Mesendoderm (in vitro differentiated cells): Measurements from ENCODE around the gene SLC25A10.

Experiments
- DNase-seq: peaks from one replicate; pipeline ENCODE4 v3.0.0; 2013
- H2AK5ac ChIP-seq: 2 replicates; pipeline ENCODE4 v1.6.1; 2013; ENCODE audit warnings: low read length, inconsistent platforms
- H2BK120ac ChIP-seq: 2 replicates; pipeline ENCODE4 v1.6.1; 2013; ENCODE audit warnings: low read depth, mild to moderate bottlenecking, low read length, moderate library complexity, mixed read lengths
- H2BK15ac ChIP-seq: replicated peaks from 2 replicates; pipeline ENCODE4 v1.6.1; 2013; ENCODE audit warnings: low read depth, mild to moderate bottlenecking, moderate library complexity
- H2BK5ac ChIP-seq: 2 replicates; pipeline ENCODE4 v1.6.1; 2013; ENCODE audit warnings: low read length, inconsistent platforms
- H3K18ac ChIP-seq: 2 replicates; pipeline ENCODE4 v1.6.1; 2013; ENCODE audit warnings: mild to moderate bottlenecking, low read length, mixed read lengths
- H3K23ac ChIP-seq: one replicate; pipeline ENCODE4 v1.6.1; 2013; ENCODE audit warnings: low read length
- H3K27ac ChIP-seq: 2 replicates; pipeline ENCODE4 v1.5.1; 2013; ENCODE audit warnings: low read depth, mild to moderate bottlenecking, inconsistent platforms, low read length, moderate library complexity
- H3K27me3 ChIP-seq: 2 replicates; pipeline ENCODE4 v1.6.1; 2013; ENCODE audit warnings: low read length, control low read depth, mild to moderate bottlenecking, inconsistent platforms; ENCODE audit not compliant: insufficient read depth, poor library complexity
- H3K36me3 ChIP-seq: 2 replicates; pipeline ENCODE4 v1.6.1; 2013; ENCODE audit warnings: low read length, inconsistent platforms; ENCODE audit not compliant: control insufficient read depth, insufficient read depth
- H3K4ac ChIP-seq: one replicate; pipeline ENCODE4 v1.6.1; 2013; ENCODE audit warnings: low read depth, mild to moderate bottlenecking, low read length, moderate library complexity
- H3K4me1 ChIP-seq: 2 replicates; pipeline ENCODE4 v1.6.1; 2013; ENCODE audit warnings: low read depth, low read length, inconsistent platforms; ENCODE audit not compliant: control insufficient read depth
- H3K4me2 ChIP-seq: 2 replicates; pipeline ENCODE4 v1.6.1; 2013; ENCODE audit warnings: low read length
- H3K4me3 ChIP-seq: 2 replicates; pipeline ENCODE4 v1.5.1; 2013; ENCODE audit warnings: mild to moderate bottlenecking, low read length
- H3K56ac ChIP-seq: one replicate; pipeline ENCODE4 v1.6.1; 2013; ENCODE audit warnings: low read length
- H3K79me1 ChIP-seq: 2 replicates; pipeline ENCODE4 v1.6.1; 2013; ENCODE audit warnings: low read length, inconsistent platforms
- H3K79me2 ChIP-seq: 2 replicates; pipeline ENCODE4 v1.6.1; 2013; ENCODE audit warnings: mild to moderate bottlenecking, low read length; ENCODE audit not compliant: control insufficient read depth, insufficient read depth
- H3K9ac ChIP-seq: 2 replicates; pipeline ENCODE4 v1.6.1; 2013; ENCODE audit warnings: low read length, inconsistent platforms
- H4K5ac ChIP-seq: one replicate; pipeline ENCODE4 v1.6.1; 2013; ENCODE audit warnings: low read length
- H4K8ac ChIP-seq: one replicate; pipeline ENCODE4 v1.6.1; 2013; ENCODE audit warnings: low read depth, mild to moderate bottlenecking, control low read depth, low read length, moderate library complexity
- WGBS: extraction: QIAGEN DNeasy Blood & Tissue Kit; methylation state at CpG from one replicate; pipeline ENCODE4 v1.1.7; 2013; ENCODE audit warnings: low lambda C conversion rate, missing lambda C conversion rate; ENCODE audit not compliant: insufficient coverage; ENCODE audit errors: extremely low coverage; 5-methylcytosine and 5-hydroxymethylcytosine counted together

Gene SLC25A10

DNA sequence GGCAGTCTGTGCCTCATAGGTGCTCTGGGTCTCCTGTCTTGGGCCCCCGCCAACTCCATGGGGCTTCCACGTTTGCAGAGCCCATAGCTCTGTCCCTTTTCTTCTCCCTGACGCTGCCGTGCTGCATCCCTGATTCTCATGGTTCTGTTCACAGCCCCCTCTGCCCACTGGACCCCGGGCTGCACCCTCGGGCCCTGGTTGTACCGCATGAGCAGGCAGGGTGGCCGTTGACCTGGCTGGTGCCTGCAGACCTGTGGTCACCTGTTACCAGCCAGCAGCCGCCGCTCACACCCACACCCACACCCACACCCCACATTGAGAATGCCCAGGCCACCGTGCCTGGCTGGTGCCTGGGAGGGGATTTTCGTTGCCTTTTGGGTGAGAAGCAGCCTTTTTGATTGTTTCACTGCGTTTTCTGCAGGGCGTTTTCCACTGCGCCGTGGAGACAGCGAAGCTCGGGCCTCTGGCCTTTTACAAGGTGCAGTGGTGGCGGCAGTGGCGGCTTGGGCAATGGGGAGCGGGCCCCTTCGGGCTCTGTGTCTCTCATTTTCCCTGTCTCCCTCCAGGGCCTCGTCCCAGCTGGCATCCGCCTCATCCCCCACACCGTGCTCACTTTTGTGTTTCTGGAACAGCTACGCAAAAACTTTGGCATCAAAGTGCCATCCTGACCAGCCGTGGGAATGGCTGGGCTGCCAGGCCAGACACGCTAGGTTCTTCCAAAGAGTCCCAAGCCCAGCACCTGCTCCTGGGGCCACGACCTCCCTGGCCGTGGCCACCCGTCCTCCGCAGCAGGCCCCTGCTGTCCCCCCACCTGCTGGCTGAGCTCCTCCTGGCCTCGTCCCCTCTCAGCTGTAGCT, 7.6 kb downstream of the SLC25A10 start:
- Histone ChIP-seq H3K36me3 (no peaks in the 10 kb centered on the region), H3K56ac (no peak overlapping the region), H2BK5ac (no peak overlapping the region), H3K79me2 (no peaks in the 10 kb centered on the region), H2BK120ac (no peak overlapping the region), H4K8ac (no peak overlapping the region), H3K79me1 (no peaks in the 10 kb centered on the region), H3K9ac (no peak overlapping the region), H3K4me2 (no peak overlapping the region), H3K4me1 (no peaks in the 10 kb centered on the region), H3K23ac (no peak overlapping the region), H3K4ac (no peak overlapping the region), H3K4me3 (no peak overlapping the region), H3K18ac (no peak overlapping the region), H2AK5ac (no peak overlapping the region), H2BK15ac (no peak overlapping the region), H3K27ac (no peak overlapping the region), H4K5ac (no peak overlapping the region), H3K27me3 (no peaks in the 10 kb centered on the region)
- WGBS, result no CpG with 5 or more reads among the region's 33 CpGs
- DNase-seq, result no peak

DNA sequence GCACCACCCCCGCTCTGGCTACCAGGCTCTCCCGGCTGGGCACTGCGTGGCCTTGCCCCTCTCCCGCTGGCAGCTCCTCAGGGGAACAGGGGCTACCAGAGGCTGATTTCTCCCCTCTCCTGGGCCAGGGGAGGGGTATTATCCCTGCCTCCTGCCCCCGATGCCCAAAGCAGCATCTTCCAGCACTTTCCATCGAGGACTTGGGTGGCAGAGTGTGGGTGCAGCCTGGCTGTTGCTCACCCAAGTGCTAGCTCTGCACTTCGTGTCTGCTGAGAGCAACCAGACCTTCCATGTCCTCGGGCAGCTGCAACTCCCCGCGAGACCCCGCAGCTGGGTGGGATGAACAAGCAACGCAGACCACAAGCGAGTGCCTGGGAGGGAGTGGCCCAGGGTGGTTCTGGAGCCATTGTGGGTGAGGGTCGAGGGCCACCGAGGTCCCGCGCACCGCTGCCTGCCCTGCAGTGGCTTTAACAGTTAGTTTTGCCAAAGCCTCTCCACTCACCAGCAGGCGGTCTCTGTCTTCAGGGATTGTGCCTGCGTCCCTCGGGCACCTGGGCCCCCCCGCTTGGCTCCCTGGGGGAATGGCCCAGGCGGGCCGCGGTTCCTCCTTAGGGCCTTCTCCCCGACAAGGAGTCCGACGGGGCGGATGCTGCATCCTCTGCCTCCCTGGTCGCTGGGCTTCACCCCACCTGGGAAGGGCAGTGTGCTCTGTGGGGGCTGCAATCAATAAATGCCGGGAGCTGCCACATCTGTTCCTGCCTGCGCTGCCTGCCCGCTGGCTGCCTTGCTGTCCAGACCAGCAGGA, 8.4 kb downstream of the SLC25A10 start:
- no peaks in the 10 kb centered on the region for H3K79me2 ChIP-seq
- H3K4me3 ChIP-seq, result no peak overlapping the region
- no peak overlapping the region for H3K27ac ChIP-seq
- H2BK5ac ChIP-seq, result no peak overlapping the region
- H4K8ac ChIP-seq, result no peak overlapping the region
- H3K56ac ChIP-seq, result no peak overlapping the region
- no peak for DNase-seq
- H3K9ac ChIP-seq, result no peak overlapping the region
- H3K4ac ChIP-seq, result no peak overlapping the region
- H4K5ac ChIP-seq, result no peak overlapping the region
- no peak overlapping the region for H2BK15ac ChIP-seq
- H3K18ac ChIP-seq, result no peak overlapping the region
- WGBS, result no CpG with 5 or more reads among the region's 33 CpGs
- no peaks in the 10 kb centered on the region for H3K4me1 ChIP-seq
- H2AK5ac ChIP-seq, result no peak overlapping the region
- H3K36me3 ChIP-seq, result no peaks in the 10 kb centered on the region
- no peak overlapping the region for H2BK120ac ChIP-seq
- H3K79me1 ChIP-seq, result no peaks in the 10 kb centered on the region
- H3K4me2 ChIP-seq, result no peak overlapping the region
- H3K27me3 ChIP-seq, result no peaks in the 10 kb centered on the region
- no peak overlapping the region for H3K23ac ChIP-seq

DNA sequence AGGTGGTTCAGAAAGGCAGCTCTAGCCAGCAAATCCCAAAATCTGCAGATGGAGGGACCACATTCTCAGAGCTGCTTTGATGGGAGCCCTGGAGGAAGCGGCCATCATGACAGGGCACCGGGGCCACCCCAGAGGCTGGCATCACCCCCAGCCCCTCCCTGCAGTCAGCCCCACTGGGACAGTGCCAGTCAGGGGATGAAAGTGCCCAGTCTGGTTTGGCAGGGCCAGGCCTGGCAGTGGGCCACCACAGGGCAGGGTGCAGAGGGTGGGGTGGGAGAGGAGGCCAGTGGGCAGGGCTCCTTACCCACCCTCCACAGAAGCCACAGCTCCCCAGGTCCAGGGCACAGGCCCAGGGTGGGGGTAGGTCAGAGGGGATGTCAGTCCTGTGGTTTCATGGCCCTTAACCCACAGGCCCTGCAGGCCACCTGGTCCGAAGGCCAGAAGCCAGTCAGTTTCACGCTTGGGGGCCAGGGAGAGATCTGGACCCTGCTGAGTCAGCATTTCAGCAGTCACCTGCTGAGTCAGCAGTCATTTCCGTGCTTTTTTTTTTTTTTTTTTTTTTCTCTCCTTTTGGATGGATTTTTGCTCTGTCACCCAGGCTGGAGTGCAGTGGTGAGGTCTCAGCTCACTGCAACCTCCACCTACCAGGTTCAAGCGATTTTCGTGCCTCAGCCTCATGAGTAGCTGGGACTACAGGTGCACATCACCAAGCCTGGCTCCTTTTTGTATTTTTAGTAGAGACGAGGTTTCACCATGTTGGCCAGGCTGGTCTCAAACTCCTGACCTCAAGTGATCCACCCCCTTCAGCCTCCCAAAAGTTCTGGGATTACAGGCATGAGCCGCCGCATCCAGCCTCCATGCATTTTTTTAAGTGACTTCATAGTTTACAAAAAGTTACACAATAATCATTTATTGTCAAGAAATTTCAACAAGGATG, 10.4 kb downstream of the SLC25A10 start:
- H3K56ac ChIP-seq, result peak overlapping the region; percentile 7
- no CpG with 5 or more reads among the region's 10 CpGs for WGBS
- H3K9ac ChIP-seq, result no peak overlapping the region
- H2BK120ac ChIP-seq, result no peak overlapping the region
- no peaks in the 10 kb centered on the region for H3K79me2 ChIP-seq
- H3K4me1 ChIP-seq, result no peaks in the 10 kb centered on the region
- H3K27ac ChIP-seq, result no peak overlapping the region
- no peak overlapping the region for H4K8ac ChIP-seq
- H3K4me2 ChIP-seq, result no peak overlapping the region
- no peaks in the 10 kb centered on the region for H3K79me1 ChIP-seq
- H3K23ac ChIP-seq, result no peak overlapping the region
- H3K27me3 ChIP-seq, result no peaks in the 10 kb centered on the region
- H3K18ac ChIP-seq, result no peak overlapping the region
- H4K5ac ChIP-seq, result no peak overlapping the region
- no peaks in the 10 kb centered on the region for H3K36me3 ChIP-seq
- no peak overlapping the region for H2AK5ac ChIP-seq
- H3K4ac ChIP-seq, result no peak overlapping the region
- H2BK5ac ChIP-seq, result no peak overlapping the region
- no peak overlapping the region for H2BK15ac ChIP-seq
- no peak overlapping the region for H3K4me3 ChIP-seq
- no peak for DNase-seq

DNA sequence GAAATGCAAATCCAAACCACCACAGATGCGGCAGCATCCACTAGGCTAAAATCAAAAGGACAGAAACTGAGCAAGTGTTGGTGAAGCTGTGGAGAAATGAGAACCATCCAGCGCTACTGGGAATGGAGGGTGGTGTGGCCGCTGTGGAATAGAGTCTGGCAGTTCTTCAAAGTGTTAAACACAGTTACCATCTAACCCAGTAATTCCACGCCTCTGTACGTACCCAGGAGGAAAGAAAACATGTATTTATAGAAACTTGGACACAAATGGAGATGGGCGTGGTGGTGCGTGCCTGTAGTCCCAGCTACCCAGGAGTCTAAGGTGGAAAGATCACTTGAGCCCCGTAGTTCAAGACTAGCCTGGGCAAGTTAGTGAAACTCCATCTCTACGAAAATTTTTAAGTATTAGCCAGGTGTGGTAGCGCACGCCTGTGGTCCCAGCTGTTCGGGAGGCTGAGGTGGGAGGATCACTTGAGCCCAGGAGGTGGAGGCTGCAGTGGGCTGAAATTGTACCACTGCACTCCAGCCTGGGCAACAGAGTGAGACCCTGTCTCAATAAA, 11.6 kb downstream of the SLC25A10 start:
- H3K9ac ChIP-seq, result no peak overlapping the region
- no peak overlapping the region for H3K18ac ChIP-seq
- no peak for DNase-seq
- H2BK120ac ChIP-seq, result no peak overlapping the region
- no peak overlapping the region for H3K27ac ChIP-seq
- no CpG with 5 or more reads among the region's 12 CpGs for WGBS
- no peaks in the 10 kb centered on the region for H3K79me2 ChIP-seq
- no peak overlapping the region for H3K4ac ChIP-seq
- no peaks in the 10 kb centered on the region for H3K27me3 ChIP-seq
- H2BK5ac ChIP-seq, result no peak overlapping the region
- no peaks in the 10 kb centered on the region for H3K4me1 ChIP-seq
- H3K79me1 ChIP-seq, result no peaks in the 10 kb centered on the region
- H3K23ac ChIP-seq, result no peak overlapping the region
- H2BK15ac ChIP-seq, result no peak overlapping the region
- no peak overlapping the region for H3K56ac ChIP-seq
- no peak overlapping the region for H2AK5ac ChIP-seq
- no peak overlapping the region for H4K8ac ChIP-seq
- H4K5ac ChIP-seq, result no peak overlapping the region
- no peak overlapping the region for H3K4me3 ChIP-seq
- no peak overlapping the region for H3K4me2 ChIP-seq
- H3K36me3 ChIP-seq, result no peaks in the 10 kb centered on the region

DNA sequence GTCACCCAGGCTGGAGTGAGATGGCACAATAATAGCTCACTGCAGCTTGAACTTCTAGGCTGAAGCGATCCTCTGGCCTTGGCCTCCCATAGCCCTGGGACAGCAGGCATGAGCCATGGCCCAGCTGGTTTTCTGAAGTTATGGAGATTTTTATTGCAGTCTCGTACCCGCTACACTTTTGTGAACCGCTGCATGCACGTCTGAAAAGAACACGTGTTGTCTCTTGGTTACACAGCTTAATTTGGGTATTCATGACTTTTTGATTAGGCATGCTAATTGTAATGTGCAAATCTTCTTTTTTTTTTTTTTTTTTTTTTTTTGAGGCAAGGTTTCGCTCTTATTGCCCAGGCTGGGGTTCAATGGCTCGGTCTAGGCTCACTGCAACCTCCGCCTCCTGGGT, 13.4 kb downstream of the SLC25A10 start:
- no CpG with 5 or more reads among the region's 9 CpGs for WGBS
- Histone ChIP-seq H3K79me2 (no peaks in the 10 kb centered on the region), H4K5ac (no peak overlapping the region), H3K4me3 (no peak overlapping the region), H3K36me3 (no peaks in the 10 kb centered on the region), H4K8ac (no peak overlapping the region), H3K4ac (no peak overlapping the region), H3K4me1 (no peaks in the 10 kb centered on the region), H3K4me2 (no peak overlapping the region), H3K79me1 (no peaks in the 10 kb centered on the region), H3K27me3 (no peaks in the 10 kb centered on the region), H3K27ac (no peak overlapping the region), H2BK120ac (no peak overlapping the region), H2BK15ac (no peak overlapping the region), H2AK5ac (no peak overlapping the region), H3K23ac (no peak overlapping the region), H3K9ac (no peak overlapping the region), H3K18ac (no peak overlapping the region), H2BK5ac (no peak overlapping the region), H3K56ac (no peak overlapping the region)
- no peak for DNase-seq
